ENCODE results near the gene TBXA2R. TPM values are rescaled to one million over a fixed set of nuclear protein-coding genes. Genes with fewer than 3 reads are reported as not detected.

The TBXA2R gene
- total RNA-seq, 1 donor from 2014 or later, result 1.9 TPM

DNA sequence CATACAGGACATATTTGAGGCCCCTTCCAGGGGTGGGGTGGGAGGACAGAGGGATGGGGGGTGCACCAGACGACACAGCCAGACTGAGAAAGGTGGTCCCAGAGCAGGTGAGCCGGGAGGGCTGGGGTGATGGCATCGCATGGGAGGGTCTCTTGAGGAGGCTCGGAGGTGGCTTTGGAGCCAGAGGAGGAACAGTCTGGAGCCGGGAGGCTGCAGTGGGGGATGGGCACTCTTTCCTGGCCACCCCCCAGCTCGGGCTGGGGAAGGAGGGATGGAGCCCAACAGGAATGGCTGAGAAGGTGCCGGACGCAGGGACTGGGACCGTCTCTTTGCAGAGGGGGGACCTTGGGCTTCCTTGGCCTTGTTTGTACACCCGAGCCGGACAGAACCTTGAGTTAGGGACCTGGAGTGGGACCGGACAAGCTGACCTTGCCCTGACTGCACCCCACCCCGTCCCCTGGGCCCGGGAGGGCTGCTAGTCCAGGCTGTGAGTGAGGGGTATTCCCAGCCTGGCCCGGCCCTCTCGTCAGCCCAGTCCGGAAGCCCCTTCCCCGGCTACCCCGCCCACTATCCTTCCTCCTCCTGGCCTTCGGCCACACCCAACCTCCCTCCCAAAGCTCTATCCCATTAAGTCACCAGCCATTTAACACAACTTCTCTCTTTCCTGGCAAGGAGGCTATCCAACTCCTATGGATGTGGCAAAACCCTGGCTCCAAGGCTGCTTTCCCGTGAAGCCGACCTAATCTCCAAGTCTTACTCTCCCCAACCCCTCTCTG lies 816 bp upstream of the TBXA2R start:
- DNase-seq (ENCODE audit: extremely low read depth, low read depth, low spot score), result no peak

GRCh38 chr19:3606174-3606689 lies 443 bp downstream of the TBXA2R start:
- no peak for DNase-seq (ENCODE audit: extremely low read depth, low read depth, low spot score)

DNA sequence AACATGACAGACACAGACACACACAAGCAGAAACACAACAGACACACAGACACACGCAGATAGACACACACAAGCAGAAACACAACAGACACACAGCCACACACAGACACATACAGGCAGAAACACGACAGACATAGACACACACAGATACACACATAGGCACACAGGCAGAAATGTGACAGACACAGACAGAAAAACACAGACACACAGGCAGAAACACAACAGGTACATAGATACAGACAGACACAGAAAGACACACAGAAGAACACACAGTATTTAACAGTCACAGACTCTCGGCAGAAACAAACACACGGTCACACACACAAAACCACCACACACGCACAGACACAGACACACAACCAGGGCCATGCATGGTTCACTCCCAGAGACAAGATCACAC lies 905 bp downstream of the TBXA2R start:
- DNase-seq (ENCODE audit: extremely low read depth, low read depth, low spot score), result no peak

DNA sequence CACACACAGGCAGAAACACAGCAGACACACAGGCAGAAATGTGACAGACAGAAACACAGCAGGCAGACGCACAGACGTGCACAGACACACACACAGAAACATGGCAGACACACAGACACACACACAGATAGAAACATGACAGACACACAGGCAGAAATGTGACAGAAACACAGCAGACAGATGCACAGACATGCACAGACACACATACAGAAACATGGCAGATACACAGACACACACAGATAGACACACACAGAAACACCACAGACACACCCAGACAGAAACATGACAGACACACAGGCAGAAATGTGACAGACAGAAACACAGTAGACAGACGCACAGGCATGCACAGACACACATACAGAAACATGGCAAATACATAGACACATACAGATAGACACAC lies 1.3 kb downstream of the TBXA2R start:
- no peak for DNase-seq (ENCODE audit: extremely low read depth, low read depth, low spot score)

DNA sequence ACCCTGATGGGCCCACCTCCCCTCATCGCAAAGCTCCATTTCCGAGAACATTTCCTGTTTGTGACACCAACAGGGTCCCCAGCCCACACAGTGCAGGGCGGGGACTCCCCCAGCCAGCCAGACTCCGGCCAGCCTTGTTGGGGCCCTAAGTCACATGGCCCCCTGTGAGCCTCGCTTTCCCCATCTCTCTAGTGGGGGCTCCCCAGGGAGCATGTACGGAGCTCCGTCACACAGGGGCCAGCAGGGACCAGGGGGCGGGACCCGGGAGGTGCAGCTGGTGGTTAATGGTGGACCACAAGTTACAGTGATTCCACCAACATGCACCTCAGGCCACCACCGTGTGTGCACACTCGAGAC lies 1.7 kb downstream of the TBXA2R start:
- DNase-seq (ENCODE audit: extremely low read depth, low read depth, low spot score), result no peak

DNA sequence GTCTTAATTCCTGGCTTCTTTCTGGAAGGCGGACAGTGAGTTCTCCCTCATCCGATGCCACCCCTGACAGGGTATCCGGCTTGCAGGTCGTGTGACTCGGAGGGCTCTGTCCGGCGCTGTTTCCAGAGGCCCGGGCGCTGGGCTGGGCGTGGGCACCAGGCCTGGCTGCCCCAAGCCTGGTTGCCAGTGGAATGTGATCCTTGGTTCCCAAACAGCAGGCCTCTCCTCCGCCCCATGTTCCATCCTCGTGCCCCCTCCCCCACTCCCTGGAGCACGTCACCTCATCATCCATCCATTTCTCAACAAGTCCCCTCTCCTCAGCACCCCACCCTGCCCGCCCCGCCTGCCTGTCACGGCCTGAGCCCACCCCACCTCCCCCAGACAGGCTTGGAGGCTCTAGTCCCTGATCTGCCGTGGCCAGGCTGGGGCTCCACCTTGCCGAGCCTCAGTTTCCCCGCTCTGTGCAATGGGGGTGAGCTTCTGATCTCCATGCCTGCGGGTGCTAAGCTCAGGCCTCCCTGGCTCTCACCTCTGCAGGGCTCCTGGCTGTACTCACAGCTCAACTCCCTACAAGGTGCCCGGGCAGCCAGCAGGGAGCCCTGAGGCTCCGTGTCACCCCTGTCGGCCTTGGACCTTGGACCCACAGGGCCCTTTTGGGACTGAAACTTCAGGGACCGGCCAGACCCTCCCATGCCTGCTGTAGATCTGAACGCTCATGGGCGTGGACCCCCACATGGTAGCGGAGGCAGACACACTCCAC lies 2.3 kb downstream of the TBXA2R start:
- DNase-seq (ENCODE audit: extremely low read depth, low read depth, low spot score), result no peak

DNA sequence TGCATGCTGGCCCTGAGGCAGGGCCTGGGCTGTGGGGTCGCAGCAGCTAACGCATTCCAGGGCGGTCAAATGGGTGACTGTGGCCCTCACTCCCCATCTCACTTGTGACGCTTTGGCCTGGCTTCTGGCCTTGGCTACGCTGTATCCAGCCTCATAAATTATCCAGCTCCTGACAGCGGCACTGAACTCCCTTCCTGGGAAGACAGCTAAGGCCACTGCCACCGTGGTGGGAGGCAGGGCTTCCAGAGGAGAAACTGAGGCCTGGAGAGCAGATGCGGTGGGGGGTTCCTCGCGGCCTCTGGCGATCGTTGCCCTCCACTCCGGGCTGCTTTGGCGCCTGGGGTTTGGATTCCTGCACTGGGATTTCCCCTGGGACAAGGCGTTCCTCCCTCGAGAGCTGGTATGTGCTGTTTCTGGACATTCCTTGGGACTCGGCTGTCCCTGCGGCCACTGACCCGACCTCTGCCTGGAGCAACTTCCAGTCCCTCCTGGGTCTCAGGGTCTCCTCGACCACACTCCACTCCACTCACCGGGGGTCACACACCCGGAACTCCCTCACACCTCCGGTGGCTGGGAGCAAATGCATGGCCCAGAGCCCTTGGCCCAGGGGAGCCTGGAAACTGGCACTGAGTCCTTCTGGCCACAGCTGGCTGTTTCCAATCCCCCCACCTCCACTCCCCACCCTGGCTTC lies 3.4 kb downstream of the TBXA2R start:
- no peak for DNase-seq (ENCODE audit: extremely low read depth, low read depth, low spot score)

DNA sequence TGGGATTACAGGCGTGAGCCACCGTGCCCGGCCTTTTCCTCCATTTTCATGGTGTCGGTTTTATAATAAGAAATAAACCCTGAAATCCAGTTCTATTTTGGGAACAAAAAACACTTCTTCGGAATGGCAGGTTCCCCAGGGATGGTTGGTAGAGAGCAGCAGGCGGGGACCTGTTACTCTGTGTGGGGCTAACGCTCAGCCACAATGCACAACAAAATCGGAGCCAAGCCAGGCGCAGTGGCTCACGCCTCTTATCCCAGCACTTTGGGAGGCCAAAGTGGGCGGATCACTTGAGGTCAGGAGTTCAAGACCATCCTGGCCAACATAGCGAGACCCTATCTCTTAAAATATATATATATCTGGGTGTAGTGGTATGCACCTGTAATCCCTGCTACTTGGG lies 5.7 kb downstream of the TBXA2R start:
- no peak for DNase-seq (ENCODE audit: extremely low read depth, low read depth, low spot score)

DNA sequence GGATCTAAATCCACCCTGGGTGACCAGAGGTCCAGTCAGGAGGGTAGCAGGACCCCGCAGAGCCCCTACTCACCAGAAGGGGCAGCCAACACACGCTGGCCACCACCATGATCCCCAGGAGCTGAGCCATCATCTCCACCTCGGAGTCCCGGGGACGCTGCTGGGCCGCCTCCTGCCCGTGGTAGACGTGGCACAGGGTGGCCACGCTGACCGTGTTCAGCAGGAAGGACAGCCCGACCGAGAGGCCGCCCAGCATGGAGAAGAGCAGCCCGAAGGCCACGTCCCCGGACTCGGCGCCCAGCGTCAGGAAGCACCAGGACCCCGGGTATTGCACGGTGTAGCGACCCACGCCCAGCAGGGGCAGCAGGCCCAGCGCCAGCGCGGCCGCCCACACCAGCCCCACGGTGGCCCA lies 6.9 kb downstream of the TBXA2R start:
- no peak for DNase-seq (ENCODE audit: extremely low read depth, low read depth, low spot score)

GRCh38 chr19:3595521-3596061 lies 11.1 kb downstream of the TBXA2R start:
- DNase-seq (ENCODE audit: extremely low read depth, low read depth, low spot score), result no peak

GRCh38 chr19:3593156-3593555 lies 13.5 kb downstream of the TBXA2R start:
- no peak for DNase-seq (ENCODE audit: extremely low read depth, low read depth, low spot score)

- DNase-seq (ENCODE audit: extremely low read depth, low read depth, low spot score), result no peak
These were observed 14.6 kb downstream of the TBXA2R start for GRCh38 chr19:3591876-3592613.

GRCh38 chr19:3590991-3591659 lies 15.6 kb downstream of the TBXA2R start:
- DNase-seq (ENCODE audit: extremely low read depth, low read depth, low spot score), result no peak

GRCh38 chr19:3589949-3590348 lies 16.7 kb downstream of the TBXA2R start:
- DNase-seq (ENCODE audit: extremely low read depth, low read depth, low spot score), result no peak

DNA sequence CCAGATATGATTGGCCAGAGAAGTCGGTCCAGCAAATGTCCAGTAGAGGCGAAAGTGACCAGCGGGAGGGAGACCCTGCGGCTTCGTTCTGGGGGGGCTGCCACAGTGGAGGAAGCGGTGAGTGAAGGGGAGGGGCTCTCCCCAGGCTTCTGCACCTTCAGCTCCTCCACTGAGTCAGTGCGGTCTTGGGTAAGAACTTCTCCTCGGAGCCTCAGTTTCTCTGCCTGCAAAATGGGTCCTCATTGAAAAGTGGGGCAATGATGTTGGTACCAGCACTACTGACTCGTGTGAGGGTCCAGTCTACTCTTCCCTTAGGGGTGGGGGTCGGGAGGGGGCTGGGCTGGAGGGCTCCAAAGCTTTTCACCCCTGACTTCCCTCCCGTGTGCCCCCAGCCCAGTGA lies 17.2 kb downstream of the TBXA2R start:
- no peak for DNase-seq (ENCODE audit: extremely low read depth, low read depth, low spot score)

GRCh38 chr19:3586707-3587346 lies 19.8 kb downstream of the TBXA2R start:
- DNase-seq (ENCODE audit: extremely low read depth, low read depth, low spot score), result no peak

GRCh38 chr19:3586127-3586626 lies 20.5 kb downstream of the TBXA2R start:
- no peak for DNase-seq (ENCODE audit: extremely low read depth, low read depth, low spot score)

DNA sequence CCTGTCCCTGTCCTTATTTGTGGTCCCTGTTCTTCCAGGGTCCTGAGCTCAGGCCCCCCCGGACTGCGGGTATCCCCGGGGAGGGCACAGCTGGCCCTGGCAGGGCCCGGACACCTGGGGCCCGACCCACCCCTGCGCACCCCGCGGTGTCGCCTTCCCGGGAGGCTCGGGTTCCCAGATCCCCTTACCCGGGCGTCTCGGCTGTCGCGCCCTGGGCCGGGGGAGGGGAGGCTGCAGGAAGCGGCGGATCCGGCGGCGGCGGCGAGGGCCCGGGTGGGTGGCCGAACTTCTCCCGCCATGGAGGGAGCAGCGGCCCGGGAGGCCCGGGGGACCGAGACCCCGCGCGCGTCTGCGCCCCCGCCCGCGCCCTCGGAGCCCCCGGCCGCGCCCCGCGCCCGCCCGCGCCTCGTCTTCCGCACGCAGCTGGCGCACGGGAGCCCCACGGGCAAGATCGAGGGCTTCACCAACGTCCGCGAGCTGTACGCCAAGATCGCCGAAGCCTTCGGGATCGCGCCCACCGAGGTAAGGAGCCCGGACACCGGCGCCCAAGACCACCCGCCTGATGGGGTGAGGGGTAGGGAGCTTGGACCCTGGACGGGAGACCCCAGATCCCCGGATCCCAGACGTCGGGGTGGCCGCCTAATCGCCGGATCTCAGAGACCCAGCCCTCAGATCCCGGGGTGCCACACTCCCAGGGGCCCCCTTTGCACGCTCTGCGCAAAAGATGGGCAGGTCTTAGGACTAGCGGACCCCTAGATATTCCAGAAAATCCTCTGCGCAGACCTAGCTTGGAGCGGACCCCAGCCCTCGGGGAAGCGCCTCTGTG lies 21.2 kb downstream of the TBXA2R start, which contains the start of gene GIPC3:
Gene GIPC3, plus strand, starts transcription at position 178 of the 826 bp plus-strand sequence. Its CDS starts 120 bp downstream, at position 298.
- DNase-seq (ENCODE audit: extremely low read depth, low read depth, low spot score), result no peak

Measured in glomerular endothelial cell (primary cell).